GM12892 (cell line): ENCODE measurements around the gene SNX22. TPM values are rescaled to one million over a fixed set of nuclear protein-coding genes. Genes with fewer than 3 reads are reported as not detected.
"Not testable (repeated sequence)": the region's sequence is repeated elsewhere in the genome, so short reads cannot be mapped to it uniquely, and the experiment has no call there.

Experiments
- DNase-seq: peaks from one replicate; pipeline ENCODE4 v3.0.0; 2011; ENCODE audit not compliant: insufficient read length
- FAIRE-seq: peaks from 2 replicates; lab custom pipeline; 2011; peaks lifted over from hg19 to GRCh38; lab: Jason Lieb, UNC
- POLR2A ChIP-seq: IDR thresholded peaks from 2 replicates; pipeline ENCODE4 v1.6.1; 2011; ENCODE audit warnings: low read depth, low read length, control low read depth
- POLR2AphosphoS5 ChIP-seq: IDR thresholded peaks from 2 replicates; pipeline ENCODE4 v1.6.1; 2011; ENCODE audit warnings: low read depth, low read length, control low read depth
- TAF1 ChIP-seq: IDR thresholded peaks from 2 replicates; pipeline ENCODE4 v1.6.1; 2011; ENCODE audit warnings: low read depth, mild to moderate bottlenecking, control low read depth, low read length, borderline replicate concordance
- polyA plus RNA-seq: library from polyadenylated mRNA; unstranded; fragments of >200 nt; gene quantifications from one replicate; pipeline ENCODE4 v1.2.1, GENCODE V29; 2012; ENCODE audit warnings: missing spikeins, inconsistent platforms; ENCODE audit not compliant: missing spikeins

Gene SNX22
- 16.1 TPM for polyA plus RNA-seq

- TF ChIP-seq POLR2AphosphoS5 = no peak; the same call in 1 of the 2 replicates
- peak; percentile 72; the same call in 1 of the 2 replicates for TF ChIP-seq POLR2A
- no peak for TF ChIP-seq TAF1
- FAIRE-seq (no peak), DNase-seq (no peak)
These were observed at the start of gene SNX22 for GRCh38 chr15:64151727-64152506. SNX22 (plus strand) TSS chr15:64151731; CDS start chr15:64151776, 45 bp downstream.

- no peak for FAIRE-seq
- TF ChIP-seq TAF1 (no peak), POLR2AphosphoS5 (no peak), POLR2A (no peak)
- DNase-seq = no peak
These were observed 49.0 kb upstream of the SNX22 start for GRCh38 chr15:64102497-64102896.

DNA sequence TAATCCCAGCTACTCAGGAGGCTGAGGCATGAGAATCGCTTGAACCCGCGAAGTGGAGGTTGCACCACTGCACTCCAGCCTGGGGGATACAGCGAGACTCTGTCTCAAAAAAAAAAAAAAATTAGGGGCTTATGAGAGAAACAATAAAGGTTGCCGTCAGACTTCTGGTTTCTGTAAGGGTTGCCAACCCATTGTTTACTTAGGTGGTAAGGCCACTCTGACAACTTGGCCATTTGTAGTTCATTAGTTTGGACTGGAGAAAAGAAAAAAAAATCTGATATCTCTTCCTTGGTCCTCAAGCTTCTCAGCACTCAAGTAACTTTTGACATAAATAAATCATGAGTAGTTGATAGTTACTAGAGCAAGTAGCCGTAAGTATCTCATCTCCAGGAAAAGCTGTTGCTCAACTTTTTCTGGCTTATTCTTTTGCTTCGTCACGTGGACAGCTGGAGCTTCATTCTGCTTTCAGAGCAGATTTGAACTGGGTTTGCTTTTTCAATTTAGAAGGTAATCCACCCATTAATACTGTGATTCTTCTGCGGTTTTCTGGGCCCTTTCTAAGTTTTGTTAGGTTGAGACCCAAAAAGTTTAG lies 46.3 kb upstream of the SNX22 start:
- FAIRE-seq (no peak), DNase-seq (no peak)
- TF ChIP-seq POLR2A = no peak
- TF ChIP-seq TAF1 = no peak
- TF ChIP-seq POLR2AphosphoS5 = no peak

- FAIRE-seq (peak; percentile 14), DNase-seq (no peak)
- TF ChIP-seq POLR2AphosphoS5 = no peak
- no peak for TF ChIP-seq TAF1
- no peak for TF ChIP-seq POLR2A
These were observed 44.2 kb upstream of the SNX22 start for GRCh38 chr15:64107337-64107736.

DNA sequence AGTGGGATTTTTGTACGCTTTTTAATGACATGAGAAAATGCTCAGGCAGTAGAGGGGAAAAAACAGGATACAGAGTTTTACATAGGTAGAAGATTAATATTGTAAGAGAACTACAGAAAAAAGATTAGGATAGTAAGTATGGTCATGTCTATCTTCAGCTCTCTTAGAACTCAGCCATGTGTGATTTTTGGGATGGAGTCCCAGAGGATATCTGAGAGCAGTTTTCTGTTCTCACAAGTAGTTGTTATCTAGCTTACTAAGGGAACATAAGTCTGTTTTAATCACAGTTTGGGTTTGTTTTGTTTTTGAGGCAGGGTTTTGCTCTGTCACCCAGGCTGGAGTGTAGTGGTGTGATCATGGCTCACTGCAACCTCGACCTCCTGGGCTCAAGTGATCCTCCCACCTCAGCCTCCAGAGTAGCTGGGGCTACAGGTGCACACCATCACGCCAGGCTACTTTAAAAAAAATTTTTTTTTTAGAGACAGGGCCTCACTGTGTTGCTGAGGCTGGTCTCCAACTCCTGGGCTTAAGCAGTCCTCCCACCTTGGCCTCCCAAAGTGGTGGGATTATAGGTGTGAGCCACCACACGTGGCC lies 41.3 kb upstream of the SNX22 start:
- DNase-seq, FAIRE-seq: not testable (repeated sequence)

DNA sequence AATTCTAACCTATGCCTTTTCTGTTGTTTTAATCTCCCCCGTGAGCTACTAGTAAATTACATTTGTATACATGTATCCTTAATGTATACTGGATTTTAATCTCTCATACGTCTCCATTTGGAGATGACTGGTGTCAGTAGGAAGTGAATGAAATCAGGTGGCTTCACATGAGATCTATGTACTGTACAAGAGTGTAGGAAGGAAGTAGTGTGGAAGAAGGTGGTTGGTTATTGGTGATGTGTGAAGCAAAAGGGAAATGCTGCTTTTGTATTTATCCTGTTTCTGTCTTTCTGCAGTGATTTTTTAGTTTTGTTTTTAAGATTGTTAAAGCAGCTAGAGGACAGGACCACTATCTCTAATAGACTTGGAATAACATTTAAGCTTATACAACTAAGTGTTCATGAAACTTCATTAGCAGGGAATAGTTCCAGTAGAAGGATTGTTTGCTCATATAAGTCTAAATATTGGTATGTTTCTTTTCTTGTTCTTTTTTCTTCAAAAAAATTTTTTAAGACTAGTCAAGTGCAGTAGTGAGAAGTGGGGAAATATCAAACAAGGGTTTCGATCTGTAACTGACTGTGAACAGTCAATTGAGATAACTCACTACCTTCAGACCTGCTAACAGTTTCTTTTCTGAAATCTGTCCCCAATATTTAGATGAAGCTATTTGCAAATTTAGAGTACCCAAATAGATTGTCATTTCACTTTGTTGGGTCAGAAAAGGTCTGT lies 40.4 kb upstream of the SNX22 start:
- peak; percentile 57 for FAIRE-seq
- DNase-seq = no peak
- TF ChIP-seq TAF1 = no peak
- TF ChIP-seq POLR2A = no peak
- TF ChIP-seq POLR2AphosphoS5 = no peak

DNA sequence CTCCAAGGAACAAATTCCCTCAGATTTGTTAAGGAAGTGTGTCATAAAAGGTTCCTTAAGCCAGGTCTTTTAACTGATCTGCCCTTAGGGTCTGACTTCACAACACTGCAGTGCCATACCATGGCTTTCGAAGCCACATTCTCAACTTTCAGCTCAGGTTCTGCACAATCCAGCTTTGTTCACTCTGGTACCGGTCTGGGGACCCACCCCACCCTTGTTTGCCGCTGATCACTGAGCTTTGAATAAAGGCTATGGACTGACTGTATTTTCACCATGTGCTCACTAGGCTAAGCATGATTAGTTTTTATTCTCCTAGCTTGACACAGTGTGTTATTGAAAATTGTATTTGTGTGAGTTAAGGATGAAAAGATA lies 39.9 kb upstream of the SNX22 start:
- FAIRE-seq (peak; percentile 44), DNase-seq (no peak)
- TF ChIP-seq POLR2AphosphoS5 (no peak), POLR2A (no peak), TAF1 (no peak)

DNA sequence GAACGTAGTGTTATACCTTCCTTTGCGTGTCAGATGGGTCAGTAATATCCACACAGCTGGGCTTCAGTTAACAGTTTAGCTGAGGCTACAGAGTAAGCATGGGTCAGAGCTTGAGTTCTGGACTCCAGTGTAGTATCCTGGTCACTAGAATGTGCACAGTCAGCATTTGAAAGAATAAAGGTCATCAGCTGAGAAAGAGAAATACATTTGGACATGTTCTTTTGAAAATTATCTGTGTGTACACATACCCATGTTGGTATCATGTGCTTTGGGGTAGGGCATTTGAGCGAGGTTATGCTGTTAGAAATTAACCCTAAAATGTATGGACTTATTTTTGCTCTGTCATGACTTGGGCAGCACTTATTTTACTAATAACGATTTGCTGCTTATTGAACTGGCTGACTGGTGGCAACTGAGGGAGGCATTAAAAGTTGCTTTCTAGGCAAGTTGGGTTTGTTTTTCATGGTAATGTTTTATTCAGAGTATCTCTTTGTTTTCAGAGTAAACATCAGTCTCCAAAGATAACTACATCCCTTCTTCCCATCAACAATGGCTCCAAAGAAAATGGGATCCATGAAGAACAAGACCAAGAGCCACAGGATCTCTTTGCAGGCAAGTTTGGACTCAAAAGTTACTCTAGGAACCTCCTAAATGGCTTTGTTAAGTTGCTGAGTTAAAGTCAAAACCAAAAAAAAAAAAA lies 39.3 kb upstream of the SNX22 start:
- TF ChIP-seq POLR2A (no peak), POLR2AphosphoS5 (no peak), TAF1 (no peak)
- FAIRE-seq (peak; percentile 53), DNase-seq (no peak)

- no peak for DNase-seq
- no peak for FAIRE-seq
- no peak for TF ChIP-seq POLR2A
- no peak for TF ChIP-seq TAF1
- TF ChIP-seq POLR2AphosphoS5 = no peak
These were observed 38.6 kb upstream of the SNX22 start for GRCh38 chr15:64112904-64113303.

GRCh38 chr15:64117759-64118487 lies 33.6 kb upstream of the SNX22 start:
- no peak for DNase-seq
- TF ChIP-seq POLR2AphosphoS5 (no peak), POLR2A (no peak)
- FAIRE-seq = no peak

DNA sequence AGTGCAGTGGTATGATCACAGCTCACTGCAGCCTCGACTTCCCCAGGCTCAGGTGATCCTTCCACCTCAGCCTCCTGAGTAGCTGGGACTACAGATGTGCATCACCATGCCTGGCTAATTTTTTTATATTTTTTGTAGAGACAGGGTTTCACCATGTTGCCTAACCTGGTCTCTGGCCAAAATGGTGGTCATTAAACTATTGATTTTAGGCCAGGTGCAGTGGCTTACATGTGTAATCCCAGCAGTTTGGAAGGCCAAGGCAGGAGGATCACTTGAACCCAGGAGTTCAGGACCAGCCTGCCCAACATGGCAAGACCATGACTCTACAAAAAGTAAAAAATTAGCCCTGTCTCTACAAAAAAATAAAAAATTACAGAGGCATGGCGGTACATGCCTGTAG lies 31.2 kb upstream of the SNX22 start:
- DNase-seq, FAIRE-seq: not testable (repeated sequence)
